GDM1 (cell line): ENCODE data around the gene ING3.

Experiments
- DNase-seq: peaks from one replicate; lab custom pipeline; 2025; lab: John Stamatoyannopoulos, UW

Gene ING3, protein sequence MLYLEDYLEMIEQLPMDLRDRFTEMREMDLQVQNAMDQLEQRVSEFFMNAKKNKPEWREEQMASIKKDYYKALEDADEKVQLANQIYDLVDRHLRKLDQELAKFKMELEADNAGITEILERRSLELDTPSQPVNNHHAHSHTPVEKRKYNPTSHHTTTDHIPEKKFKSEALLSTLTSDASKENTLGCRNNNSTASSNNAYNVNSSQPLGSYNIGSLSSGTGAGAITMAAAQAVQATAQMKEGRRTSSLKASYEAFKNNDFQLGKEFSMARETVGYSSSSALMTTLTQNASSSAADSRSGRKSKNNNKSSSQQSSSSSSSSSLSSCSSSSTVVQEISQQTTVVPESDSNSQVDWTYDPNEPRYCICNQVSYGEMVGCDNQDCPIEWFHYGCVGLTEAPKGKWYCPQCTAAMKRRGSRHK

GRCh38 chr7:120950539-120951308 lies at the start of gene ING3:
Gene ING3, plus strand, starts transcription at chr7:120950777. Its CDS starts 120 bp downstream, at chr7:120950897.
- DNase-seq = peak; percentile 95

DNA sequence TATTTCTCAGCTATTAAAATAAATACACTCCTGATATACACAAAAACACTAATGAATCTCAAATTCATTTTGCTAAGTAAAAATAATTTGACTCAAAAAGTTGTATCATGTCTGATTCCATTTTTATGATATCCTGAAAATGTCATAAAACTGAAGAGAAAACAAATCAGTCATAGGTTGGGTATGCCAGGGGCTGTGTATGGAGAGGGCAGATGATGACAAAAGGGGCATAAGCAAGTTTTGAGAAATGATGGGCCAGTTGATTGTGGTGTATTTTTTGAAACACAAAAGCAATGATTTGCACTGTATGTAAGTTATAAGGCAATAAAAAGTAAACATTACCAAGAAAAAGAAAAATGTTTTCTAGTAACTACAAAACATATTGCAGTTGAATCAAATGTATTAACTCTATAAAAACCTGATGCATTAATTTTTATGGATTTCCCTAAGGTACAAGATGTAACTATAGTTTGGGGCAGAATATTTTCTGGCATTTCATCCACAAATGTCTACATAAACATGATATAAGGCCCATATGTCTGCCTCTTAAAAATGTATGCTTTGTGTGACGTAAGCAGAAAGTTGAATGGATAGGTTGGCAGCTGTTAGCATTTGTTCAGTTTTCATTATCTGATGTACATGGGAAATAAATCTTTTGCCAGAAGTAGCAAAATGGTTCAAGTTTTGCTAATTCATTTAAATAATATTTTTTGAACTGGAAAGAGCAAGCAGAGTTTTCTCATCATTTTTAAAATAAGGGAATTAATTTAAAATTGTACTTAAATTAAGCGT lies 35.1 kb upstream of the ING3 start:
- no peak for DNase-seq

DNA sequence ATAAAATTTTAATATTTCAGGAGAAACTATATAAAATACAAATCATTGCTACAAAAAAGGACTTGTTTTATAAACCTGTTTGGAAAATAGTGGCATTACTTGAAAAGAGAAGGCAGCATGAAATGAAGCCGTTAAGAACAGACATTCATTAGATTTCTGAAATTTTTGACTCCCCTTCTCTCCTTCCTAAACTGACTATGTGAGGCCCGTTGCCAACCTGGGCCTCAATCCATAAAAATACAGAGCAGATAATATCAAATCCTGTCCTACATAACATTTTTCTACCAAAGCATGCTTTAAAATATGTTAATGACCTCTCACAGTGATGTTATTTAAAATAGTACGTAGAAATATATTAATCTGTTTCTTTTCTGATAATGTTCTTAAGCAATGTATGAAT lies 34.5 kb upstream of the ING3 start:
- no peak for DNase-seq

GRCh38 chr7:120916538-120916937 lies 34.0 kb upstream of the ING3 start:
- no peak for DNase-seq

DNA sequence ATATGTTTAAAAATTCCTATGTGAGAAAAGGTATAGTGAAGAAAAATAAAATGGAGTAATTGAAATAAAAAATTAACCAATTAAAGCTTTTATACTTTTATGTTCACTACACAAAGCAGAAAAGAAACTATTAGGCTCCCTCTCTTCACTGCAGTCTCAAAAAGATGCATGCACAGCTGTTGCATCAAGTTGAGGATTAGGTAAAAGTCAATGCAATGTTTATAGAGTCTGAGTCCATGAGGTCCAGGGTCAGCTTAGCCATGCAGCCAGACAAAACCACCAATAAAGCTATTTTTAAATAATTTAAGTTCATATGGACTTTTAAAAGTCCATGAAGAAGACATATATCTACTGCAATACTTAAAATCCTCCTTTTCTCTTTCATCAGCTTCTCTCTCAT lies 31.1 kb upstream of the ING3 start:
- no peak for DNase-seq

DNA sequence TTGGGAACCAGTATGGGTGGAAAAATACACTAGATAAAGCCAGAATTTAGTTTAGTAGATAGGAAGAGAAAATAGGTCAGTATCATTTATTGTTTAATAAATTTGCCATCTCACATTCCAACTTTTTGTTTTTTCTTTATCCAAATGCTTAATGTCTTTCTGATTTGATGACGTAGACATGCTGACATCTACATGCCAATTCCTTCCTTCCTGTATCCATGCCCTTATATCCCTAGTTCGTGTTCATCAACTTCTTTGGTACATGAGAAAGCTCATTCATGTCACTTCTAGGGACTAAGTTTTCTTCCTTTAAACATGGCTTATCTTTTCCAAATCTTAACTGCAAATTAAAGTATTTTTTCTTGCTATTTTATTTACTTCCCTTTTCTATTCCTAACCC lies 30.5 kb upstream of the ING3 start:
- DNase-seq = no peak

- DNase-seq = no peak
Observed at GRCh38 chr7:120920591-120921274, 29.8 kb upstream of the ING3 start.

DNA sequence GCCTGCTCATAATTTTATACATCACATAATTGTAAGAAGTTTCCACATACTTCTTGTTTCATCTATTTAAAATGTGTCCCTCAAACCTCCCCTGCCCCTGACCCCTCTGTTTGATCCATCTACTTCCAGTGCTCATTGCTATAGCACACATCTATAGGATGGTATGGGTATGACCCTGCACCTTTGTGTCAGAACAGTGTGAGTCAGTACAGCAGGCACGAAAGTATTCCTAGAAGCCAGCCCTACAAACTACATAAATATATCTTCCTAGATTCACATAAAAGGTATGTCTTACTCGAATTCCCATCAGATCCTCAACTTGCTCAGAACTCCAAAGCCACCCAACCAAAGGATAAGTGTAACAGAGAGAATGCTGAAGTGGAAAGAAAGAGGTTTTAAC lies 25.7 kb upstream of the ING3 start:
- no peak for DNase-seq

GRCh38 chr7:120925392-120925791 lies 25.2 kb upstream of the ING3 start:
- no peak for DNase-seq

- DNase-seq = no peak
Observed at GRCh38 chr7:120926943-120927346, 23.6 kb upstream of the ING3 start.

- DNase-seq = no peak
Observed at GRCh38 chr7:120927454-120928103, 23.0 kb upstream of the ING3 start.

DNA sequence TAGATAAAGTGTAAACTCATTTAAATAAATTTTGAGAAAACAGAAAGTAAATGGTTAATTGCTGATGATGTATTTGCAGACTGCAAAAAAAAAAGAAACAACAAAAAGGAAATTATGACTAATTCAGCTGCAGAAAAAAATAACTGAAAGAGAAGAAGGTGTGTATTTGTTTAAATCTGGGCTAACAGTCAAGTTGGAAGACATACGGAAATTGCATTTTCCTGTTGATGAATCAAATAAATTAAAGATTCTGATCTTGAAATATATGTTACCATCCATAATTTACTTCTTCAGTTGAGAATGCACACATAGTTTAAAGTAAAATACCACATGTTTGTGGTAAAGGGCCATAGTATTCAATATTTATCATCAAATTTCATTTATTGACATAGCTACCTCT lies 19.3 kb upstream of the ING3 start:
- DNase-seq = no peak

- DNase-seq = no peak
Observed at GRCh38 chr7:120933475-120933874, 17.1 kb upstream of the ING3 start.

GRCh38 chr7:120939345-120939744 lies 11.2 kb upstream of the ING3 start:
- no peak for DNase-seq

- DNase-seq = no peak
Observed at GRCh38 chr7:120941064-120941463, 9.5 kb upstream of the ING3 start.

DNA sequence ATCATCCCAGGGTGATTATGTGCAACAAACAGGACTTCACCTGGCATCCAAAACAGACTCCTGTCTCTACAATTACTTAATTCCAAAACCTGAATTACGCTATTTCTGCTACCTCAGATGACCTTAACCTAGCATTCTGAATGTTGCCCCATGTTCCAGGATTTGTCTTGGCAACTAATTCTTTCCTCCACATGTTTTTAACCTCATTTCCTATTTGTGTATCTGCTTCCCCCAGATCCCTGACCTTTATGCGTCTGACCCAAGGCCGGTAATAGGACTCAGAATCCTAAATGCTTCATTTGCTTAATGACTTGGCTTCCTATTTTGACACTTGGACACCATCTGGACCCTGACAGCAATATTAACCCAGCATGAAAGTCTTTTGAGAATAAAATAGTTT lies 8.7 kb upstream of the ING3 start:
- DNase-seq = no peak

DNA sequence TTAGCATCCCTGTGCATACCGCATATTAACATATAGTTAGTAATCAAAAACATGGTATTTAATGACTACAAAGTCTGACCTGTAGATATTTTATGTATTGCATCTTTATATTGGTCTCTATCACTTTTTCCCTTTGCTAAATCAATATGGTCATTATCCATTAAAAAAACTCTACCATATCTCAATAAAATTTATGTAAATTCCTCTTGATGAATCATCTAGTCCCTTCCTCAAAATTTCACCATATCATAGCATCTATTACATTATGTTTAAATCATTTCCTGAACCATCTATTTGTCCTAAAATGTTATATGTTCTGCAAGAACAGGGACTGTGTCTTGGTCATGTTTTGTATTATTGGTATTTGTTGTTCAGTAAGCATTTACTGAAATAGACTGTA lies 7.7 kb upstream of the ING3 start:
- no peak for DNase-seq

- no peak for DNase-seq
Observed at GRCh38 chr7:120944826-120945562, 5.6 kb upstream of the ING3 start.

DNA sequence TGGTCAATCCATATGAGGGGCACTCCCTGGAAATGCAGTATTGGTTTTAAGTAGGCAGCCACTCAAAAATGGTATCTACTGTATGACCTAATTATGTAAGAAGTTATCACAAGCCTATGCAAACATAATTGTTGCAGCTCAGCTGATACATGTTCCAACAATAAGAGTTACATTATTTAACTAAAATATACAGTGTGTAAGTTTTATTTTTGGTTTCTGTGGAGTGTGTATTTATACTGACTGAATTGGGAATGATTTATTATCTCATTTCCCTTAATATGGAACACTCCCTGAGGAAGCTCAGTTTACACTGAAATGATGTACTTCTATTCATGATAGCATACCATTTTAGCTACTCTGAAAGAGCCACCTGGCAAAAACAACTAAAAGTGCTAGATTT lies 2.6 kb upstream of the ING3 start:
- no peak for DNase-seq

GRCh38 chr7:120949393-120949911 lies 1.1 kb upstream of the ING3 start:
- DNase-seq = no peak
